Upper lobe of right lung (tissue), 1 donor: ENCODE data around the gene USP49. TPM values are rescaled to one million over a fixed set of nuclear protein-coding genes. Genes with fewer than 3 reads are reported as not detected.
"Not testable (repeated sequence)": the region's sequence is repeated elsewhere in the genome, so short reads cannot be mapped to it uniquely, and the experiment has no call there.

Experiments
- ATAC-seq: fragments of 200-7000 bp; cut with Tn5 transposase; one replicate; pipeline ENCODE4 v1.9.1; 2020; ENCODE audit warnings: mild to moderate bottlenecking, moderate library complexity
- DNase-seq: peaks from one replicate; pipeline ENCODE4 v3.0.0-alpha.2; 2020
- H3K27ac ChIP-seq: fragments of 200-600 bp; one replicate; pipeline ENCODE4 v1.8.0; 2022
- H3K27me3 ChIP-seq: fragments of 200-600 bp; one replicate; pipeline ENCODE4 v1.8.0; 2022; ENCODE audit warnings: mild to moderate bottlenecking
- H3K36me3 ChIP-seq: fragments of 200-600 bp; one replicate; pipeline ENCODE4 v1.8.0; 2022
- H3K4me1 ChIP-seq: fragments of 200-600 bp; one replicate; pipeline ENCODE4 v1.8.0; 2022
- H3K4me3 ChIP-seq: fragments of 200-600 bp; one replicate; pipeline ENCODE4 v1.8.0; 2022; ENCODE audit warnings: mild to moderate bottlenecking
- H3K9me3 ChIP-seq: fragments of 200-600 bp; one replicate; pipeline ENCODE4 v1.8.0; 2022
- intact Hi-C: fragments of 100-400 bp; cut with DNase I; formaldehyde crosslinking; loops from one replicate; pipeline ENCODE4 v1.11.0; 2022
- total RNA-seq: library from RNA; stranded (reverse); fragmentation: NEBNext Ultra II Directional; extraction: Animal tissue kit (Norgen Biotek cat#: 25700); gene quantifications from one replicate; pipeline ENCODE4 v1.2.1, GENCODE V29; 2021
- TF ChIP-seq, protein P1 (sequence below): fragments of 200-600 bp; IDR thresholded peaks from one replicate; pipeline ENCODE4 v1.8.0; 2022; ENCODE audit warnings: antibody characterized with exemption
- donor health status: DM: no; HTN: yes; CAD: no; lungs with severe emphysema.

Gene USP49
- total RNA-seq, 1 donor from 2014 or later = 2.7 TPM

DNA sequence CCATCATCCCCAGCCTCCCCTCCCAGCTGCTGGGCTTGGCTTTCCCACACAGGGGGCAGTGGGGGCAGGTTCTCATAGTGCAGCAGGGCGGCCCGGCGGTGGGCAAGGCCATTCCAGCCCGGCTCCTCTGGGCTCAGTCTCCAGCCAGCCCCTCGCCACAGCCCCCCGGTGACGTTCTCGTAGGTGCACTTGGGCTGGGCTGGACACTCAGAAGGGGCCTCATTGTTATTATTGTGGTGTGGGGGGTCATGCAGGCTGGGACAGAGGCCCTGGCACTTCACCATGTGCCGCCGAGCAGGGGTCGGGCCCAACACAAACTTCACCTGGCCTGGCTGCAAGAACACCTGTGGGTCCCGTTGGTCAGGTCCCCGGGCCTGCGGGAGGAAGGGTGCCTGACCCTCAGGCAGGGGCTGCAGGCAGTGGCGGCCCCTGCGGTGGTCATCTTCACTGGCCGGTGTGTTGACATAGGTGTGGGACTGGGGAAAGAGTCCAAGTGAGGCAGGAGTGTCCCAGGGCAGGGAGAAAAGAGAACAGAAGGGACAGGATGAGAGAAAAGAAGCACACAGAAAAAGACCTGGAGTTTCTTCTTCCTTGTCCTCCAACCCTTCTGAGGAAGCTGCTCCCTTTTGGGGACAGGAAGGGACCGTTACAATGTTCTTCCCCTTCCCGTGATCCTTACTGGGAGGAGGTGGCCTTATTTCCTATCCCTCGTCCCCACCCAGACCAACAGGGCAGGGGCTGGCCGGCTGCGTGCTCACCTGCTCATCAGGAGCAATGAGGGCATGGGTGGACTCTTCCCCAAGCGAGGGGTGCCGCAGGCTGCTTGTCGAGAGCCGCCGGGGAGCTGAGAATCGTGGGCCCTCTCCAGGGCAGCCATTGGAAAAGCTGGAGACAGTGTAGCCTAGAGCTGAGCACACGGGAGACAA lies 123.9 kb downstream of the USP49 start:
- TF ChIP-seq, protein P1, sequence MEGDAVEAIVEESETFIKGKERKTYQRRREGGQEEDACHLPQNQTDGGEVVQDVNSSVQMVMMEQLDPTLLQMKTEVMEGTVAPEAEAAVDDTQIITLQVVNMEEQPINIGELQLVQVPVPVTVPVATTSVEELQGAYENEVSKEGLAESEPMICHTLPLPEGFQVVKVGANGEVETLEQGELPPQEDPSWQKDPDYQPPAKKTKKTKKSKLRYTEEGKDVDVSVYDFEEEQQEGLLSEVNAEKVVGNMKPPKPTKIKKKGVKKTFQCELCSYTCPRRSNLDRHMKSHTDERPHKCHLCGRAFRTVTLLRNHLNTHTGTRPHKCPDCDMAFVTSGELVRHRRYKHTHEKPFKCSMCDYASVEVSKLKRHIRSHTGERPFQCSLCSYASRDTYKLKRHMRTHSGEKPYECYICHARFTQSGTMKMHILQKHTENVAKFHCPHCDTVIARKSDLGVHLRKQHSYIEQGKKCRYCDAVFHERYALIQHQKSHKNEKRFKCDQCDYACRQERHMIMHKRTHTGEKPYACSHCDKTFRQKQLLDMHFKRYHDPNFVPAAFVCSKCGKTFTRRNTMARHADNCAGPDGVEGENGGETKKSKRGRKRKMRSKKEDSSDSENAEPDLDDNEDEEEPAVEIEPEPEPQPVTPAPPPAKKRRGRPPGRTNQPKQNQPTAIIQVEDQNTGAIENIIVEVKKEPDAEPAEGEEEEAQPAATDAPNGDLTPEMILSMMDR = no peak
- no peaks in the 10 kb centered on the region for H3K9me3 ChIP-seq
- peaks cover 56% of the 10 kb centered on the region for H3K36me3 ChIP-seq
- H3K27ac ChIP-seq = no peak overlapping the region
- H3K4me3 ChIP-seq = no peak overlapping the region
- ATAC-seq (no peak), DNase-seq (peak; percentile 59)
- peaks cover 28% of the 10 kb centered on the region for H3K4me1 ChIP-seq
- H3K27me3 ChIP-seq = no peaks in the 10 kb centered on the region
- intact Hi-C loops = no loop called here

DNA sequence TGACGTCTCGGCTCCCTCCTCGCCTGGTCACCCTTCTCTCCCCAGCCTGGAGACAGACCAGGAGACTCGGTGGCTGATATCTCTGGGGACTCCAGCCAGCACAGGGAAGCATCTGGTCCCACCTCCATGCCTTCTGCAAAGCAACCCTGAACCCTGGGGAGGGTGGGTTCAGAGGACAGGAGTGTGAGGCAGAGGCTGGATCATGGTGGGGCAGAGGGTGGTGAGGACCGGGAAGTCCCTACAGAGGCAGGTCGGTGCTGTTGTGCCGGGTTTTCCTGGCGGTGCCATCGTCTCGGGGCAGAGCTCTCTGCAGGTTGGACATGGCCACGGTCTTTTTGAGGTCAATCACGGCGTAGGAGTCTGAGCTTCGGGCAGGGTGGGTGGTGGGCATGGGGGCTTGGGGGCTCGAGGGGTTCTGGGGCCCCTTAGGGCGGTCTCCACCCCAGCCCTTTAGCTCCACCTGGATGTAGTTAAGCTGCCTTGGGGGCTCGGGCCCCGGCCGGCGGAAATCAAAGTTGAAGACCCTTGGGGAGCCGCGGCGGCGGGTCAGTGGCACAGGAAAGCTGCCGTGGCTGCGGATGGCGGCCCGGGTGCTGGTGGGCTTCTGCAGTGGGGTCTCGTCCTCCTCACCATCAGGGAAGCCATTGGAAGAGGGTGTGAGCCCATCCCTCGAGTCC lies 124.7 kb downstream of the USP49 start:
- TF ChIP-seq, protein P1 = no peak
- H3K4me3 ChIP-seq = no peak overlapping the region
- H3K27ac ChIP-seq = no peak overlapping the region
- no peaks in the 10 kb centered on the region for H3K9me3 ChIP-seq
- peaks cover 50% of the 10 kb centered on the region for H3K36me3 ChIP-seq
- ATAC-seq (no peak), DNase-seq (peak; percentile 58)
- peaks cover 31% of the 10 kb centered on the region for H3K4me1 ChIP-seq
- intact Hi-C loops = no loop called here
- H3K27me3 ChIP-seq = no peaks in the 10 kb centered on the region

DNA sequence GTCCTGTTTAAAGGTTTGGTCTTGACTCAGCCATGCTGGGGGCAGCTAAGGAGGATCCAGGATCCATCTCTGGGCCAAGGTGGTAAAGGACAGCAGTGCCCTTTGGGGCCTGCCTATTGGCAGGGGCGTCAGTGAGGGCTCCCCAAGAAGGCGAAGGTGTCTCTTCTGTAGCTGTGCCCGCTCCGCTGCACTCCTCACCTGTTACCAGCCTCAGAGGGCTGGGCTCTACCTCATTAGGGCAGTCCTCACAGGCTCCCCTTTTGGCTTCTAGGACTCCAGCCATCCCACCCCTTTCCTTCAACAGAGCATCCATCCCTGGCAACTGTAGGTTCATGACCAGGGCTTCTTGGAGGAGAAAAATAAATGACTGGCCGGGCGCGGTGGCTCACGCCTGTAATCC lies 125.8 kb downstream of the USP49 start:
- Histone ChIP-seq H3K4me1 (peaks cover 31% of the 10 kb centered on the region), H3K27ac (peak overlapping the region; percentile 73), H3K36me3 (peaks cover 39% of the 10 kb centered on the region), H3K27me3 (no peaks in the 10 kb centered on the region), H3K4me3 (no peak overlapping the region), H3K9me3 (no peaks in the 10 kb centered on the region)
- no peak for ATAC-seq
- TF ChIP-seq, protein P1 = no peak
- DNase-seq = peak; percentile 45
- intact Hi-C loops = no loop called here

DNA sequence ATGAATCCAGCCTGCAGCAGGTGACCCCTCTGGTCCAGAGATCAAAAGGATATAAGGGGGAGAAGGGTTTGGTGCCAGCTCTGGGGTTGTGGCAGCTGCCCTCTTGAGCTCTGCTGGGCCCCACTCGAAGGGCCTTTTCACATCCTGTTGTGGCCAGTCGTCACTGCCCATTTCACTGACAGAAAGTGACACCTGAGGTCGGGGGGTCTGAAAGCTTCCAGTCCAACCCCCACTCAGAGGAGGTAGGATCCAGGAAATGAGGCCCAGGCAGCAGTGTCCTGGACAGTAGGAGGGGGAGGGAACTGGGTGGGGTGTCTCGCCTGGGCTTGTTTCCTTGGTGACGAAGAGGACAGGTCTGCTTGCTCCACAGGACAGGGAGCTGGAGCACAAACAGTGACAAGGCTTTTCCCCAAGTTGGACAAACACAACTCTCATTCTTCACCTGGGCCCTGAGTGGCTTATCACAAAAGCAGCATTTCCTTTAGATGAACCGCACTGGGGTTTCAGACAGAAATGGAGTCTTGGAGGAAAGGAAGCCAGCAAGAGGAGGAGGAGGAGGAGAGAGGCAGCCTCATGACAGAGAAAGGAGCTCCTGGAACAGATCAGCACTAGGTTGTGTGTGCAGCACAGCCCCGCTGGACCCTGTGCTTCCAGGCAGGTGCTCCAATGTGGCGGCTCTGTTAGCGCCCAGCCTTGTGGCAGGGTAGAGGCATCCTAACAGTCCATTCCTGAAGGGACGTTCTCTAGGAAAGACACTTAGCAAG lies 126.4 kb downstream of the USP49 start:
- ATAC-seq = peak; percentile 75
- Histone ChIP-seq H3K4me1 (peaks cover 31% of the 10 kb centered on the region), H3K36me3 (peaks cover 34% of the 10 kb centered on the region), H3K4me3 (no peak overlapping the region), H3K9me3 (no peaks in the 10 kb centered on the region), H3K27me3 (no peaks in the 10 kb centered on the region), H3K27ac (peak overlapping the region; percentile 73)
- TF ChIP-seq, protein P1 = no peak
- intact Hi-C loops = no loop called here
- peak; percentile 68 for DNase-seq

DNA sequence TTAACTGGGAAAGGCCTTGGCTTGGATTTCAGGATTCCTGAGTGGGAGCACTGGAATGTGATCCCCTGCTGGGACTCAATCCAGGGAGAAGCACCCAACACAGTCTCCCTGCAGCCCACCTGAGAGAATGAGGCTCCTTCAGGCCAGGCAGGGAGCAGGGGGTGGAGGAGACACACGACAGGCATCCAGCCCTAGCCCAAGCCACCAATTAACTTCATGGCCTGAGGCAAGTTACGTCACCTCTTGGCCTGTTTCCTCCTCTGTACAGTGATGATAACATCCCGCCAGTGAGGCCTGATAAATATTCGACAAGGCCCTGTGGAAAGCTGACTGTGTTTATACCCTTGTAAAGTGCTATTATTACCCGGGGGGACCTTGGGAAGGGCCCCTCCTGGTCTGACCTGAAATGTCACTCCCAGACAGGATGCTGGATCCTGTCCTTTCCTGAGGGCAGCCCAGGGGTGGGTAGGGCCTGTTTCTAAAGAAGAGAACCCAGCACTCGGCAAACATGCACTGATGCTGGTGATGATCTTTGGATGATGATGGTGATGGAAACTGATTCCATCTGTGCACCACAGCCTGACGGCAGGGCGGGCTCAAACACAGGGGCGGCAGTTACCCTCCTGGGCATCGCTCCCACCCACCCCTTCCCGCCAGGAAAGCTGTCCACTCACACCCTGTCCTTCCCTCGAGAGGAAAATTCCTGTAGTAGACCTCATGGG lies 127.9 kb downstream of the USP49 start:
- TF ChIP-seq, protein P1 = no peak
- intact Hi-C loops = no loop called here
- DNase-seq = peak; percentile 64
- peaks cover 21% of the 10 kb centered on the region for H3K36me3 ChIP-seq
- H3K4me3 ChIP-seq = no peak overlapping the region
- ATAC-seq = peak; percentile 65
- no peaks in the 10 kb centered on the region for H3K9me3 ChIP-seq
- H3K27me3 ChIP-seq = no peaks in the 10 kb centered on the region
- H3K27ac ChIP-seq = peak overlapping the region; percentile 73
- peaks cover 31% of the 10 kb centered on the region for H3K4me1 ChIP-seq

DNA sequence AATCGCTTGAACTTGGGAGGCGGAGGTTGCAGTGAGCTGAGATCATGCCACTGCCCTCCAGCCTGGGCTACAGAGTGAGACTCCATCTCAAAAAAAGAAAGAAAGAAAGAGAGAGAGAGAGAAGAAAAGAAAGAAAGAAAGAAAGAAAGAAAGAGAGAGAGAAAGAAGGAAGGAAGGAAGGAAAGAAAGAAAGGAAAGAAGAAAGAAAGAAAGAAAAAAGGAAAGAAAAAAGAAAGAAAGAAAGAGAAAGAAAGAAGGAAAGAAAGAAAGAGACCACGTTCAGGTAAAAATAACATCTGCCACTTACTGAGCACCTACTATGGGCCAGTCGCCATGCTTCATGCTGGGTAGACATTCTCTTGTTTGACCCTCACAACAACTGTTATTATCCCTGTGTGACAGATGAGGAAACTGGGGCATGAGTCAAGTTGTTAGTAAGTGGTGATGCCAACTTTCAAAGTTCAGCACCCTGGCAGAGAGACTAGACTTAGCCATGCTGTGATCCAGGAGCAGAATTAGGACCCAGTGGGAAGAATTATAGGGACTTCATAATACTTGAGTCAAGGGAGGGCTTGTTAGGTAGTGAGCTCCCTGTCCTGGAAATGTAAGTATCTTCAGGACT lies 129.0 kb downstream of the USP49 start:
- H3K27me3 ChIP-seq, intact Hi-C loops: not testable (repeated sequence)
- H3K27ac ChIP-seq = peak overlapping the region; percentile 73

More for the DNA sequence above, 129.0 kb downstream of the USP49 start:
- H3K4me3 ChIP-seq, ATAC-seq, H3K9me3 ChIP-seq, DNase-seq: not testable (repeated sequence)
- Histone ChIP-seq H3K4me1 (peaks cover 31% of the 10 kb centered on the region), H3K36me3 (peaks cover 10% of the 10 kb centered on the region)
